ENCODE data around the gene PROKR2.

- TF ChIP-seq ZNF205 (CRISPR knock-in tag; IDR thresholded peaks at IDR 0.05) (no peak), ZBTB21 (CRISPR knock-in tag; IDR thresholded peaks at IDR 0.05) (no peak), EZH2 (conservative IDR thresholded peaks at IDR 0.05; ENCODE audit: low read depth, low read length) (no peak), U2AF1 (optimal IDR thresholded peaks at IDR 0.05; ENCODE audit: low read depth, low read length) (no peak), ZNF792 (CRISPR knock-in tag; IDR thresholded peaks at IDR 0.05) (no peak), ZMYM3 (CRISPR knock-in tag; IDR thresholded peaks at IDR 0.05) (no peak), NAIF1 (CRISPR knock-in tag; IDR thresholded peaks at IDR 0.05; ENCODE audit: borderline replicate concordance) (no peak)
- TF ChIP-seq, protein P1, sequence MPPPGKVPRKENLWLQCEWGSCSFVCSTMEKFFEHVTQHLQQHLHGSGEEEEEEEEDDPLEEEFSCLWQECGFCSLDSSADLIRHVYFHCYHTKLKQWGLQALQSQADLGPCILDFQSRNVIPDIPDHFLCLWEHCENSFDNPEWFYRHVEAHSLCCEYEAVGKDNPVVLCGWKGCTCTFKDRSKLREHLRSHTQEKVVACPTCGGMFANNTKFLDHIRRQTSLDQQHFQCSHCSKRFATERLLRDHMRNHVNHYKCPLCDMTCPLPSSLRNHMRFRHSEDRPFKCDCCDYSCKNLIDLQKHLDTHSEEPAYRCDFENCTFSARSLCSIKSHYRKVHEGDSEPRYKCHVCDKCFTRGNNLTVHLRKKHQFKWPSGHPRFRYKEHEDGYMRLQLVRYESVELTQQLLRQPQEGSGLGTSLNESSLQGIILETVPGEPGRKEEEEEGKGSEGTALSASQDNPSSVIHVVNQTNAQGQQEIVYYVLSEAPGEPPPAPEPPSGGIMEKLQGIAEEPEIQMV (CRISPR knock-in tag; IDR thresholded peaks at IDR 0.05; ENCODE audit: low read depth) = no peak
Observed at GRCh38 chr20:5279661-5280060, 37.1 kb downstream of the PROKR2 start.
